Loucy (cell line): ENCODE data around the gene EPHA2.

Experiments used
- CTCF ChIP-seq: fragments of 200-600 bp; sonication (generic); conservative IDR thresholded peaks from 2 replicates; pipeline ENCODE4 v1.5.1; 2014; ENCODE audit warnings: mild to moderate bottlenecking, antibody characterized with exemption, low read length
- EZH2phosphoT487 ChIP-seq: fragments of 200-600 bp; IDR thresholded peaks from 2 replicates; pipeline ENCODE4 v1.6.1; 2018; ENCODE audit warnings: antibody characterized with exemption, mild to moderate bottlenecking, moderate library complexity, borderline replicate concordance

- TF ChIP-seq CTCF (no peak), EZH2phosphoT487 (no peak)
These were observed 80.4 kb downstream of the EPHA2 start for GRCh38 chr1:16075337-16076030.
